Measurements from ENCODE around the gene PIK3C2G.
"Not testable (repeated sequence)": the region's sequence is repeated elsewhere in the genome, so short reads cannot be mapped to it uniquely, and the experiment has no call there.

The PIK3C2G gene, protein sequence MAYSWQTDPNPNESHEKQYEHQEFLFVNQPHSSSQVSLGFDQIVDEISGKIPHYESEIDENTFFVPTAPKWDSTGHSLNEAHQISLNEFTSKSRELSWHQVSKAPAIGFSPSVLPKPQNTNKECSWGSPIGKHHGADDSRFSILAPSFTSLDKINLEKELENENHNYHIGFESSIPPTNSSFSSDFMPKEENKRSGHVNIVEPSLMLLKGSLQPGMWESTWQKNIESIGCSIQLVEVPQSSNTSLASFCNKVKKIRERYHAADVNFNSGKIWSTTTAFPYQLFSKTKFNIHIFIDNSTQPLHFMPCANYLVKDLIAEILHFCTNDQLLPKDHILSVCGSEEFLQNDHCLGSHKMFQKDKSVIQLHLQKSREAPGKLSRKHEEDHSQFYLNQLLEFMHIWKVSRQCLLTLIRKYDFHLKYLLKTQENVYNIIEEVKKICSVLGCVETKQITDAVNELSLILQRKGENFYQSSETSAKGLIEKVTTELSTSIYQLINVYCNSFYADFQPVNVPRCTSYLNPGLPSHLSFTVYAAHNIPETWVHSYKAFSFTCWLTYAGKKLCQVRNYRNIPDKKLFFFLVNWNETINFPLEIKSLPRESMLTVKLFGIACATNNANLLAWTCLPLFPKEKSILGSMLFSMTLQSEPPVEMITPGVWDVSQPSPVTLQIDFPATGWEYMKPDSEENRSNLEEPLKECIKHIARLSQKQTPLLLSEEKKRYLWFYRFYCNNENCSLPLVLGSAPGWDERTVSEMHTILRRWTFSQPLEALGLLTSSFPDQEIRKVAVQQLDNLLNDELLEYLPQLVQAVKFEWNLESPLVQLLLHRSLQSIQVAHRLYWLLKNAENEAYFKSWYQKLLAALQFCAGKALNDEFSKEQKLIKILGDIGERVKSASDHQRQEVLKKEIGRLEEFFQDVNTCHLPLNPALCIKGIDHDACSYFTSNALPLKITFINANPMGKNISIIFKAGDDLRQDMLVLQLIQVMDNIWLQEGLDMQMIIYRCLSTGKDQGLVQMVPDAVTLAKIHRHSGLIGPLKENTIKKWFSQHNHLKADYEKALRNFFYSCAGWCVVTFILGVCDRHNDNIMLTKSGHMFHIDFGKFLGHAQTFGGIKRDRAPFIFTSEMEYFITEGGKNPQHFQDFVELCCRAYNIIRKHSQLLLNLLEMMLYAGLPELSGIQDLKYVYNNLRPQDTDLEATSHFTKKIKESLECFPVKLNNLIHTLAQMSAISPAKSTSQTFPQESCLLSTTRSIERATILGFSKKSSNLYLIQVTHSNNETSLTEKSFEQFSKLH (N-terminal part only)

DNA sequence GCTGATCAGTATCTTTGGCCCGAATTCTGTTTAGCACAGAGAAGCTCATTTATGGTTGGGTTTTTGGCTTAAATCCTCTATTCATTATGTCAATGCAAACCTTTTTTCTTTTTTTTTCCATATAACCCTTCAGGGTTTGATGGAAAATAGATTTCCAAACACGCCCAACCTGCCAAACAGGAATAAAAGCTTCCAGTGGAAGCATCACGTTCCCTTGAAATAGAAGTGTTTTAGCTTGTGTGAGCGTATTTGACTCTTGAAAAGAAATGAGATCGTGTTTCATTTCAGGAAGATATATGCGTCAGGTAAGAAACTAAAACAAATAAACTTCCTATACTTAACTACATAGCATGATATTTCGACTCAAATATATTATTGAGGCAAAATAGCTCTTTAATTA lies at the start of gene PIK3C2G:
Gene PIK3C2G, plus strand, starts transcription at position 246 of the 400 bp plus-strand sequence. CDS start 20,564 bp downstream, outside the sequence.
- no peak for DNase-seq (ENCODE audit: low read depth)

DNA sequence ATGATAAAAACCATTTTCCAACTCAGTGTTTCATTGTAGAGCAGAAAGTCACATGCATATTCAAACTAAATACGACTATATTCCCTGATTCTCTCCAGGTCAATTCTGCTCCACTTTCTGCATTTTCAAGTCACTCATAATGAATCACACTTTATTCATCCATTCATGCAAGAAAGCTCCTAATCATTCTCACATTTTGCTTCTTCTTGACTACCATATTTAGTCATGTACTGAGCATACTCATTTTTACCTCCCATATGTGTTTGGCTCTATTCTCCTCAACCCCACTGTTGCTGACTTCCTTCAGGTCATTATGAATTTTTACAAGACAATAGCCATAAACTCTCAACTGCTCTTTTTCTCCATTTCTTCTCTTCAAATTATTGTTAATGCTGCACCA lies 43.4 kb upstream of the PIK3C2G start:
- no peak for DNase-seq (ENCODE audit: low read depth)

GRCh38 chr12:18221726-18222125 lies 39.6 kb upstream of the PIK3C2G start:
- no peak for DNase-seq (ENCODE audit: low read depth)

- no peak for DNase-seq (ENCODE audit: low read depth)
These were observed 38.6 kb upstream of the PIK3C2G start for GRCh38 chr12:18222699-18223098.

DNA sequence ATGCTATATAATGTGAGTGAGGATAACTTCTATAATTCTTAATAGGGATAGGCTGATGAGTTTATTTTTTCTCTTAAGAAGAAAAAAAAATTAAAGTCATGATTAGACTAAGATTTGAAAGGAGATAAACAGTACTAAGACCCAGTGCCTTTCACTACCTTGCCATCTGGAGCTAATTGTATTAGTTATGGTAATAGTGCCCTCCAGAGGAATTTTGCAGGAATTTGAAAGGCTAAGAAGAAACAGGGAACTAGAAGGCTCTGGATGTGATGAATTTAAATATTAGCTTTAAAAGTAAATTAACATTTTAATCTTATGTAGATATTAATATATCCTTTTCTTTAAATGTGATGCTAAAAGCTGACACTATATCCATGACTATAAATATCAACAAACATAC lies 36.6 kb upstream of the PIK3C2G start:
- no peak for DNase-seq (ENCODE audit: low read depth)

DNA sequence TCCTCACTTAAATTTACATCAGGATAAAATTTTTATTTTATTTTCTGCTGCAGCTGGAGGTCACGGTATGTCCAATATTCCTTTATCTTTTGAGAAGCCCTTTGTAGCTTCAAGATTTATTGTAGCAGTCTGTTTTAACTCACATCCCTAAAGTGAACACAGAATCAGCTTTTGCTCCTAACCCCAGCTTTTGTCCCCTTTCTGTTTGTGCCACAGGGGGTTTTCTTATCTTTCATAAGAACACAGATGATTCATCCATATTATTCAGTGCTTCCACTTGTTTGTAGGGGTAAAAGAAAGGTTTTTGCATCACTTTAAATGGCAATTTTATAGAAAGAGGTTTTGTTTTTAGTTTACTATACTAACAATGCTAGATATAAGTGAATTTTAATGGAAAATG lies 21.8 kb upstream of the PIK3C2G start:
- no peak for DNase-seq (ENCODE audit: low read depth)

DNA sequence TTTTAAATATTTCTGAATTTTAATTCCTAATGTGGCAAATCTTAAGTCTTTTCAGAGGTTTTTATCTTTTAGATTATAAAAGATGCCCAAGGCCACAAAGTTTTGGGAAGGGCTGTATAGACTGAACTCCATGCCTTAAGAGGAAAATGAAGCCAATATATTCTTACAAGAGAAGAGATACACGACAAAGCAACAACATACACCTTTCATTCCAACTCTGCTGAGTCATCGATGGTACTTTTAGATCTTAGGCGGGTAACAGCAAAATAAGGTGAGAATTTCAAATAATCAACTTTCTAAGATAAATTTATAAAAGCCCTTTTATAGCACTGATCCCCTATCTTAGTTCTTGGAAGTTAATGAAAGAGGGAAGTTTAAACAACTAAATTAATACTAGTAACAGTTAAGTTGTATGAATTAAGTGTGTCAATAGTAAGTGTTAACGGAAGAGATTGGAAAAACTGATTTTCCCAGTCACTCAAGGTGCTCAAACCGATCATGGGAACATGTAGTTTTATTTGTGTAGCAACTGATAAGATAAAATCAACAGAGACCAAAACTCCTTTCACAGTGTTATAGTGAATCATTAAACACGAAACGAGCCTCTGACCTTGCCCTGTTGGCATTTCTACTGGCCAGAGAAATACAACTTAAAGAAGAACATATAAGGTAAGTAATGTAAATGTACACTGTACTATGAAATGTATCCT lies 18.8 kb upstream of the PIK3C2G start:
- no peak for DNase-seq (ENCODE audit: low read depth)

DNA sequence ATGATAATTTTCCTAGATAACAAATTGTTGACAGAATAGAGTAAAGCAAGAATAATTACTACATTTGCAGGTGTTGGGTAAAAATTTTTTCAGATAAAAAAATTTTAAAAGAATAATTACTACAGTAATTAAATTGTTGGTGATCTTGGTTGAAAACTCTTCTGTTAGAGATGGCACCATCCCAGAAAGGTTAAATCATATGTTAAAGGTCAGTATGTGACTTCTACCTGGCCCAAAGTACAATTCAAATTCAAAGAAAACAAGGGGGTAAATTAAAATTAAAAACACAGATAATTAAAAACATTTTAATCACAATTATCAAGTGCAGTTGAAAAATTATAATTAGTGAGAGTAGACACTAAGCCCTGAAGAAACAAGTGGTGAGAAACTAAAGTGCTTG lies 18.1 kb upstream of the PIK3C2G start:
- no peak for DNase-seq (ENCODE audit: low read depth)

- DNase-seq (ENCODE audit: low read depth): no peak
These were observed 15.3 kb upstream of the PIK3C2G start for GRCh38 chr12:18246066-18246465.

GRCh38 chr12:18250313-18250916 lies 10.9 kb upstream of the PIK3C2G start:
- DNase-seq (ENCODE audit: low read depth): no peak

DNA sequence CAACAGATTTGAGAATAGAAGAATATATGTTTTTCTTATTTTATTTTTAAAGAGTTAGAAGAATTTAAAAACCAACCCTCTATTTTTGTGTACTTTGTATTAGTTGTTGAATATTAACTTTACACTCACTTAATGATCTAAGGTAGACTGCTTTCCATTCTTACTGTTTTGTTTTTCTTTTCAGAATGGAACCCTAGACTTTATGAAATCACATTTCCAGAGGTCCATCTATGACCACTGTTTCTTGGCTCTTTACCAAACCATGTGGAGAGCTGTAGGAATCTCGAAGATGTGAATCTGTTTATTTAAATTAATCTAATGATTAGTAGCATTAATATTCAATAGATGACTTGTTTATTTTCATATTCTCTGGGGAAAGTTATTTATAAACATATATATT lies 7.2 kb upstream of the PIK3C2G start:
- no peak for DNase-seq (ENCODE audit: low read depth)

DNA sequence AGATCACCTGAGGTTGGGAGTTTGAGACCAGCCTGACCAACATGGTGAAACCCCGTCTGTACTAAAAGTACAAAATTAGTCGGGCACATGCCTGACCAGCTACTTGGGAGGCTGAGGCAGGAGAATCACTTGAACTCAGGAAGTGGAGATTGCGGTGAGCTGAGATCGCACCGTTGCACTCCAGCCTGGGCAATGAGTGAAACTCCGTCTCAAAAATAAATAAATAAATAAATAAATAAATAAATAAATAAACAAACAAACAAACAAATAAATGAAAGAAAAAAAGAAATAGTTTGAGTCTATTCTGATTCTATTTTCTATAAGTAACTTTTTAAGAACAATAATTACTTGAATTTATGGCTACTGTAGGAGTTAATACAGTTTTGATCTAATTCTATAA lies 6.3 kb upstream of the PIK3C2G start:
- not testable (repeated sequence) for DNase-seq (ENCODE audit: low read depth)

- no peak for DNase-seq (ENCODE audit: low read depth)
These were observed 4.1 kb upstream of the PIK3C2G start for GRCh38 chr12:18257251-18257650.

- no peak for DNase-seq (ENCODE audit: low read depth)
These were observed 2.4 kb upstream of the PIK3C2G start for GRCh38 chr12:18258929-18259328.

DNA sequence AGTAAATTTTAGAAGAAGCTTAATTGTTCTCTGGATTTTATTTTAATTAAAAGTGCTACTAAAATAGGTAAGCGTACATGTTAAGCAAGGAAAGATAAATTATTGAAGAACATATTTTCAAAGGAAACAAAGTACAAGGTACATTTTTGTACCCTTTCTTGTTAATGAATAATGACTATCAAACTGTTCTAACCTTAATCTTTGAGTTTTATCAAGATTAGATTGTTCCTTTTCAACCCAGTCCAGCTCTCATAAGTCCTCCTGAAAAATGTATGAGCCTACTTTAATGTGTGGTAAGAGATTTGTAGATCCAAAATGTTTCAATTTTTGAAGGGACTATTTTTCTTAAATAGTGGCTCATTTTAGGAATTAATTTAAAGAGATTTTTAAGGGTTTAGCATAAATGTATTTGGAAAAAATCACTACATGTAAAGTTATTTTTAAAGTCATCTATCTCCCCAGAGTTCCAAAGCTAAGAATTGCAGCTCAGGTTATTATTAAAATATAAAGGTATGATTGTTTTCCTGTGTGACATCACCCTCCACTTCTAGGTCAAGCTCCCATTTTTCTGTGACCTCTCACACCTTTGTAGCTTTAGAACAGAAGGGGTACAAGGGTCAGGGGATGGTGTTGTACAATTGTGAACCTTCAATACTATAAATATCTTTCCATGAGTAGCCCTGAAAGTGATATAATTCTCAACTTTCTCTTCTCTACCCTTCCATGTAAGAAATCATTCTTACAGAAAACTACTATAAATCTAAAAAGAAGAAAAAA lies 1.2 kb upstream of the PIK3C2G start:
- DNase-seq (ENCODE audit: low read depth): no peak

DNA sequence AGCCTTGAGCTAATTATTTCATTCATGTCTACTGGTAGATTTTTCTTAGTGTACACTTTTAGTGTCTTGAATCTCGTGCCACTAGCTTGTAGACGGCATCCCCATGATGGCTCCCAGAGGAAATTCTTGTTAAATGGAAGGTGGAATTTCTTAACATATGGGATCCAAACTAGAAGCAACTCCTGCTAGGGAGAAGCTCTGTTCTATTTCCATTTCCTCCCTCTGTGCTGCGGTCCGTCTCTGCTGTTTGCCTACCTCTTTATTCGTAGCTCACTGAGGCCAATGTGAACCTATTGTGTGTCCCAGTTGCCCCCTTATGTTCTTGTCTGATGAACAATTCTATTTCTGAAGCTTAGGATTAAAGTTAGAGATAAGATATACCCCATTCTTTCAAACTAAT lies 588 bp downstream of the PIK3C2G start:
- no peak for DNase-seq (ENCODE audit: low read depth)

DNA sequence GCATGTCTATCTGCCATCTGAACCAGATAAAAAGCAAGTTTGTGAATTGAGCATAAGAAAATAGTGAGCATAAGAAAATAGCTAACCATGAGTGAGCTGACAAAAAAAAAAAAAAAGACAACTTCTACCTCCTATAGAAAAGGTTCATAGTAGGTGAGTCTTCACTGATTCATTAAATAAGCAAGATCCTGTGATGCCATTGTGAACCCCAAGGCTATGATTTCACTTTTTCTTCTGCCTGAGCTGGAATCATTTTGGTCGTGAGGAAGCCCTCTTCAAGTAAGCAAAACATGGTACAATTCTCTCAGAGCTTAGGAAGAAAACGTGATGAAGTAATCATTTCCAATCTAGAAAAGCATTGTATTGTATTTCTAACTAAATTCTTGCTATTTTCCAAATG lies 1.2 kb downstream of the PIK3C2G start:
- no peak for DNase-seq (ENCODE audit: low read depth)

DNA sequence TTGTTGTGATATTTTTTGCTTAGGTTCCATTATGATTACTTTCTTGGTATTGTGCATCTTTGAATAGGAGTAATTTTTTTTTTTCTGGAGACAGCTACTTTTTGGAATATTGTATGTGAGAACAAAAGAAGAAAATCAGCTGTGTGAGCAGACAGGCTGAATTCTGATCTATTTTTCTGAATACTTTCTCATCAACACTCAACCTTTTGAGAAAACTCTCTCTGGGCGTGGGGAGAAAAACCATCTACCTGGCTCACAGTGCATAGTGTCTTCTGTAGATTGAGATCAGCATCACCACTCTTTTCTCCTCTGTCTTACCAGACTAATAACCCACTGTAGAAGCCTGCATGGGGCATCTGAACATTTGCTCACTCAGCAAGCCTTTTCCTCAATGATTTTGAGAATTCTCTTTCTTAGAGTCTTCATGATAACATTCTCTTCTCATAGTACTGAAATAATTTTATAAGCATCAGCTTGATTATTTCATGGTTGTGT lies 3.3 kb downstream of the PIK3C2G start:
- no peak for DNase-seq (ENCODE audit: low read depth)

GRCh38 chr12:18267427-18268099 lies 6.2 kb downstream of the PIK3C2G start:
- DNase-seq (ENCODE audit: low read depth): no peak

Measured in stimulated activated CD4-positive, alpha-beta T cell treated with anti-CD3 and anti-CD28 coated beads, Interleukin-2, amount 100 ng/mL, for 4 hours (primary cell).